Stimulated activated naive CD8-positive, alpha-beta T cell treated with anti-CD3 and anti-CD28 coated beads, Interleukin-15, Interleukin-2, amounts not matched to agents 100 ng/mL and 50 ng/mL, for 24 hours (primary cell): ENCODE data around the gene PRICKLE3.
"Not testable (repeated sequence)": the region's sequence is repeated elsewhere in the genome, so short reads cannot be mapped to it uniquely, and the experiment has no call there.

Source experiments
- H3K27ac Mint-ChIP-seq: one replicate; pipeline ENCODE4 v1.8.0; 2021; ENCODE audit warnings: mild to moderate bottlenecking, mixed read lengths
- H3K27me3 Mint-ChIP-seq: one replicate; pipeline ENCODE4 v1.8.0; 2021; ENCODE audit warnings: mixed read lengths
- H3K36me3 Mint-ChIP-seq: one replicate; pipeline ENCODE4 v1.8.0; 2021; ENCODE audit warnings: low read depth, mixed read lengths
- H3K4me1 Mint-ChIP-seq: one replicate; pipeline ENCODE4 v1.8.0; 2021; ENCODE audit warnings: low read depth, mixed read lengths
- H3K4me3 Mint-ChIP-seq: one replicate; pipeline ENCODE4 v1.8.0; 2021; ENCODE audit warnings: mild to moderate bottlenecking, mixed read lengths
- H3K9me3 Mint-ChIP-seq: one replicate; pipeline ENCODE4 v1.8.0; 2021; ENCODE audit warnings: mixed read lengths

The PRICKLE3 gene

GRCh38 chrX:49142264-49142663 is 43.9 kb downstream of the PRICKLE3 start:
- H3K4me3 Mint-ChIP-seq, H3K4me1 Mint-ChIP-seq, H3K9me3 Mint-ChIP-seq, H3K36me3 Mint-ChIP-seq, H3K27me3 Mint-ChIP-seq, H3K27ac Mint-ChIP-seq: not testable (repeated sequence)

- no peaks in the 10 kb centered on the region for H3K27me3 Mint-ChIP-seq
- no peaks in the 10 kb centered on the region for H3K4me1 Mint-ChIP-seq
- H3K4me3 Mint-ChIP-seq: no peak overlapping the region
- no peak overlapping the region for H3K27ac Mint-ChIP-seq
- no peaks in the 10 kb centered on the region for H3K9me3 Mint-ChIP-seq
- H3K36me3 Mint-ChIP-seq: no peaks in the 10 kb centered on the region
Observed at GRCh38 chrX:49139713-49140112, 46.5 kb downstream of the PRICKLE3 start.

- Mint-ChIP-seq H3K4me1 (no peaks in the 10 kb centered on the region), H3K27me3 (no peaks in the 10 kb centered on the region), H3K27ac (no peak overlapping the region), H3K4me3 (no peak overlapping the region), H3K9me3 (no peaks in the 10 kb centered on the region), H3K36me3 (no peaks in the 10 kb centered on the region)
Observed at GRCh38 chrX:49137492-49137891, 48.7 kb downstream of the PRICKLE3 start.

GRCh38 chrX:49133759-49134158 is 52.4 kb downstream of the PRICKLE3 start:
- H3K4me3 Mint-ChIP-seq: no peak overlapping the region
- no peaks in the 10 kb centered on the region for H3K36me3 Mint-ChIP-seq
- no peaks in the 10 kb centered on the region for H3K27me3 Mint-ChIP-seq
- H3K4me1 Mint-ChIP-seq: no peaks in the 10 kb centered on the region
- H3K9me3 Mint-ChIP-seq: no peaks in the 10 kb centered on the region
- no peak overlapping the region for H3K27ac Mint-ChIP-seq

- not testable (repeated sequence) for H3K27ac Mint-ChIP-seq, H3K4me1 Mint-ChIP-seq, H3K4me3 Mint-ChIP-seq, H3K27me3 Mint-ChIP-seq, H3K36me3 Mint-ChIP-seq, H3K9me3 Mint-ChIP-seq
Observed at GRCh38 chrX:49132275-49132674, 53.9 kb downstream of the PRICKLE3 start.

GRCh38 chrX:49129427-49129826 is 56.7 kb downstream of the PRICKLE3 start:
- Mint-ChIP-seq H3K27ac (no peak overlapping the region), H3K9me3 (no peaks in the 10 kb centered on the region), H3K4me3 (no peak overlapping the region), H3K27me3 (no peaks in the 10 kb centered on the region), H3K36me3 (no peaks in the 10 kb centered on the region), H3K4me1 (no peaks in the 10 kb centered on the region)

GRCh38 chrX:49127742-49128258 is 58.4 kb downstream of the PRICKLE3 start:
- H3K27ac Mint-ChIP-seq, H3K9me3 Mint-ChIP-seq, H3K4me3 Mint-ChIP-seq, H3K27me3 Mint-ChIP-seq, H3K4me1 Mint-ChIP-seq, H3K36me3 Mint-ChIP-seq: not testable (repeated sequence)
